SK-N-SH (cell line): ENCODE measurements around the gene LIG1.

ENCODE experiments used
- EP300 ChIP-seq, 2 experiments: IDR thresholded peaks; 2 replicates each; pipeline versions ENCODE4 v1.4.0 to v1.6.1; 2012; ENCODE audit warnings: borderline replicate concordance in 1 of 2, low read depth in 1 of 2, low read length in 1 of 2
- EZH2phosphoT487 ChIP-seq: fragments of 200-600 bp; sonication (generic); IDR thresholded peaks from 2 replicates; pipeline ENCODE4 v1.6.1; 2017; ENCODE audit warnings: low read depth, mixed run types, mild to moderate bottlenecking, antibody characterized with exemption, moderate library complexity, borderline replicate concordance
- POLR2AphosphoS5 ChIP-seq: IDR thresholded peaks from 2 replicates; pipeline ENCODE4 v1.6.1; 2012; ENCODE audit warnings: low read depth, low read length
- RCOR1 ChIP-seq: fragments of 150-350 bp; IDR thresholded peaks from 2 replicates; pipeline ENCODE4 v1.6.1; 2017; ENCODE audit warnings: antibody characterized with exemption, low read length
- REST ChIP-seq: IDR thresholded peaks from 2 replicates; pipeline ENCODE4 v1.6.1; 2012; ENCODE audit warnings: mild to moderate bottlenecking, low read depth, low read length, moderate library complexity
- TF ChIP-seq, protein P1 (sequence below): fragments of 200-600 bp; sonication (generic); IDR thresholded peaks from 2 replicates; pipeline ENCODE4 v1.6.1; 2017; ENCODE audit warnings: antibody characterized with exemption, mild to moderate bottlenecking, moderate library complexity

GRCh38 chr19:48154003-48154402 lies 16.1 kb downstream of the LIG1 start:
- no peak for TF ChIP-seq EP300 (IDR thresholded peaks at IDR 0.05; ENCODE audit: borderline replicate concordance in 1 of 2, low read depth in 1 of 2, low read length in 1 of 2)
- TF ChIP-seq, protein P1, sequence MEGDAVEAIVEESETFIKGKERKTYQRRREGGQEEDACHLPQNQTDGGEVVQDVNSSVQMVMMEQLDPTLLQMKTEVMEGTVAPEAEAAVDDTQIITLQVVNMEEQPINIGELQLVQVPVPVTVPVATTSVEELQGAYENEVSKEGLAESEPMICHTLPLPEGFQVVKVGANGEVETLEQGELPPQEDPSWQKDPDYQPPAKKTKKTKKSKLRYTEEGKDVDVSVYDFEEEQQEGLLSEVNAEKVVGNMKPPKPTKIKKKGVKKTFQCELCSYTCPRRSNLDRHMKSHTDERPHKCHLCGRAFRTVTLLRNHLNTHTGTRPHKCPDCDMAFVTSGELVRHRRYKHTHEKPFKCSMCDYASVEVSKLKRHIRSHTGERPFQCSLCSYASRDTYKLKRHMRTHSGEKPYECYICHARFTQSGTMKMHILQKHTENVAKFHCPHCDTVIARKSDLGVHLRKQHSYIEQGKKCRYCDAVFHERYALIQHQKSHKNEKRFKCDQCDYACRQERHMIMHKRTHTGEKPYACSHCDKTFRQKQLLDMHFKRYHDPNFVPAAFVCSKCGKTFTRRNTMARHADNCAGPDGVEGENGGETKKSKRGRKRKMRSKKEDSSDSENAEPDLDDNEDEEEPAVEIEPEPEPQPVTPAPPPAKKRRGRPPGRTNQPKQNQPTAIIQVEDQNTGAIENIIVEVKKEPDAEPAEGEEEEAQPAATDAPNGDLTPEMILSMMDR = no peak
- TF ChIP-seq EZH2phosphoT487 = no peak
- TF ChIP-seq POLR2AphosphoS5 = no peak
- TF ChIP-seq REST = no peak
- no peak for TF ChIP-seq RCOR1
